Measurements from ENCODE around the gene PHYH. TPM values are rescaled to one million over a fixed set of nuclear protein-coding genes. Genes with fewer than 3 reads are reported as not detected.

PHYH gene
- polyA plus RNA-seq, 3 donors, result 5.5 to 19.6 (median 19.5) TPM

DNA sequence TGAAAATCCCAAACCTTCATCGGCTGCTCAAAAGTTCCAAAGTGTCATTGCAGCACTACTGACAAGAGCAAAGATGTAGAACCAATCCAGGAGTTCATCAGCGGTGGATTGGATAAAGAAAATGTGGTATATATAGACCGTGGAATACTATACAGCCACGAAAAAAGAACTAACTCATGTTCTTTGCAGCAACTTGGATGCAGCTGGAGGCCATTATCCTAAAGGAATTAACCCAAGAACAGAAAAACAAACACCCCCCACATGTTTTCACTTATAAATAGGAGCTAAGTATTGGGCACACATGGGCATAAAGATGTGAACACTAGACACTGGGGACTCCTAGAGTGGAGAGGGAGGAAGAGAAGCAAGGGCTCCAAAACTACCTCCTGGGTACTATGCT, 31.6 kb downstream of the PHYH start:
- no peaks in the 10 kb centered on the region for H3K36me3 ChIP-seq (replicated peaks in 1 of 2; ENCODE audit: control insufficient read depth in 1 of 2, insufficient read depth in 2 of 2, low read length in 2 of 2)
- no peaks in the 10 kb centered on the region for H3K4me1 ChIP-seq (ENCODE audit: control insufficient read depth in 1 of 2, insufficient read depth in 2 of 2, low read length in 2 of 2)
- WGBS (ENCODE audit: insufficient coverage), result no CpG with 5 or more reads among the region's 4 CpGs
- Mint-ChIP-seq H3K27me3 (ENCODE audit: low read depth in 3 of 3) (peaks cover 3 to 7% (median 6%) of the 10 kb centered on the region in 3 donors), H3K9me3 (no peaks in the 10 kb centered on the region), H3K27ac (no peak overlapping the region), H3K4me3 (no peak overlapping the region), H3K36me3 (no peaks in the 10 kb centered on the region), H3K4me1 (no peaks in the 10 kb centered on the region)
- H3K27me3 ChIP-seq (ENCODE audit: control insufficient read depth in 2 of 2, insufficient read depth in 2 of 2, low read length in 2 of 2), result no peaks in the 10 kb centered on the region
- H3K4me2 ChIP-seq (replicated peaks; ENCODE audit: extremely low read depth, low read length, poor library complexity, severe bottlenecking), result no peak overlapping the region
- H2AFZ ChIP-seq (ENCODE audit: insufficient read depth, low read depth, low read length, poor library complexity, severe bottlenecking), result no peak overlapping the region
- H3K4me3 ChIP-seq (replicated peaks in 1 of 3; ENCODE audit: low read depth in 2 of 3, low read length in 3 of 3), result no peak overlapping the region
- intact Hi-C loops (cut with micrococcal nuclease), result no loop called here
- H3K79me2 ChIP-seq (ENCODE audit: insufficient read depth, low read length), result no peaks in the 10 kb centered on the region
- no peak for DNase-seq
- H3K9ac ChIP-seq (ENCODE audit: insufficient read depth, low read length, poor library complexity, severe bottlenecking), result no peak overlapping the region
- no peaks in the 10 kb centered on the region for H3K9me3 ChIP-seq (replicated peaks in 1 of 2; ENCODE audit: control insufficient read depth in 1 of 2, insufficient read depth in 1 of 2, low read length in 2 of 2)
- H4K20me1 ChIP-seq (ENCODE audit: insufficient read depth, low read length), result no peaks in the 10 kb centered on the region
- H3K27ac ChIP-seq (ENCODE audit: low read depth in 1 of 2, low read length in 2 of 2), result no peak overlapping the region
- TF ChIP-seq, protein P1, sequence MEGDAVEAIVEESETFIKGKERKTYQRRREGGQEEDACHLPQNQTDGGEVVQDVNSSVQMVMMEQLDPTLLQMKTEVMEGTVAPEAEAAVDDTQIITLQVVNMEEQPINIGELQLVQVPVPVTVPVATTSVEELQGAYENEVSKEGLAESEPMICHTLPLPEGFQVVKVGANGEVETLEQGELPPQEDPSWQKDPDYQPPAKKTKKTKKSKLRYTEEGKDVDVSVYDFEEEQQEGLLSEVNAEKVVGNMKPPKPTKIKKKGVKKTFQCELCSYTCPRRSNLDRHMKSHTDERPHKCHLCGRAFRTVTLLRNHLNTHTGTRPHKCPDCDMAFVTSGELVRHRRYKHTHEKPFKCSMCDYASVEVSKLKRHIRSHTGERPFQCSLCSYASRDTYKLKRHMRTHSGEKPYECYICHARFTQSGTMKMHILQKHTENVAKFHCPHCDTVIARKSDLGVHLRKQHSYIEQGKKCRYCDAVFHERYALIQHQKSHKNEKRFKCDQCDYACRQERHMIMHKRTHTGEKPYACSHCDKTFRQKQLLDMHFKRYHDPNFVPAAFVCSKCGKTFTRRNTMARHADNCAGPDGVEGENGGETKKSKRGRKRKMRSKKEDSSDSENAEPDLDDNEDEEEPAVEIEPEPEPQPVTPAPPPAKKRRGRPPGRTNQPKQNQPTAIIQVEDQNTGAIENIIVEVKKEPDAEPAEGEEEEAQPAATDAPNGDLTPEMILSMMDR (IDR thresholded peaks at IDR 0.05), result no peak

DNA sequence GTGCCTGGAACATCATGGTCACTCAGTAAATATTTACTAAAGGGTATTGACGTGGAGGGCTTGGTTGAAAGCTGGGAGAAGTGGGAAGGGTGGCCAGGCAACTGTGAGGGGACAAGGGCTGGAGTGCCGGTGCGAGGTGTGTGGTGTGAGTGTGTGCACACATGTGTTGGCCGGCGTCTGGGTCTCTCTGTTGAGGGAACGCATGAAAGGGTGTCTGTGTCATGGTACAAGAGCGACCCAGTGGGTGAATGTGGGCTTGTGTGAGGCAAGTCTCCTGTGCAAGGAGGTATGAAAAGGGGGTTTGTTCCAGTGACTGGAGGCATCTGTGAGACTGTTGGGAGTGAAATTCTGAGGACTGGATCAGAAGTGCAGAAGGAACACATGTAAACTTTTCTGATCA, 36.3 kb downstream of the PHYH start:
- Mint-ChIP-seq H3K4me3 (no peak overlapping the region), H3K27ac (no peak overlapping the region), H3K4me1 (no peaks in the 10 kb centered on the region), H3K36me3 (no peaks in the 10 kb centered on the region), H3K27me3 (ENCODE audit: low read depth in 3 of 3) (peaks cover 1 to 10% (median 7%) of the 10 kb centered on the region in 3 donors), H3K9me3 (peaks cover 0 to 12% (median 7%) of the 10 kb centered on the region in 7 donors)
- Histone ChIP-seq H3K4me3 (replicated peaks in 1 of 3; ENCODE audit: low read depth in 2 of 3, low read length in 3 of 3) (no peak overlapping the region), H2AFZ (ENCODE audit: insufficient read depth, low read depth, low read length, poor library complexity, severe bottlenecking) (no peak overlapping the region), H3K27ac (ENCODE audit: low read depth in 1 of 2, low read length in 2 of 2) (no peak overlapping the region), H3K9me3 (replicated peaks in 1 of 2; ENCODE audit: control insufficient read depth in 1 of 2, insufficient read depth in 1 of 2, low read length in 2 of 2) (peaks cover 0 to 4% of the 10 kb centered on the region in 2 donors), H3K4me2 (replicated peaks; ENCODE audit: extremely low read depth, low read length, poor library complexity, severe bottlenecking) (no peak overlapping the region), H3K4me1 (ENCODE audit: control insufficient read depth in 1 of 2, insufficient read depth in 2 of 2, low read length in 2 of 2) (no peaks in the 10 kb centered on the region), H3K9ac (ENCODE audit: insufficient read depth, low read length, poor library complexity, severe bottlenecking) (no peak overlapping the region), H3K79me2 (ENCODE audit: insufficient read depth, low read length) (no peaks in the 10 kb centered on the region), H3K27me3 (ENCODE audit: control insufficient read depth in 2 of 2, insufficient read depth in 2 of 2, low read length in 2 of 2) (no peaks in the 10 kb centered on the region), H4K20me1 (ENCODE audit: insufficient read depth, low read length) (no peaks in the 10 kb centered on the region), H3K36me3 (replicated peaks in 1 of 2; ENCODE audit: control insufficient read depth in 1 of 2, insufficient read depth in 2 of 2, low read length in 2 of 2) (no peaks in the 10 kb centered on the region)
- 95% methylated on average over 6 of the region's 7 CpGs for WGBS (ENCODE audit: insufficient coverage)
- no peak for DNase-seq
- TF ChIP-seq, protein P1 (IDR thresholded peaks at IDR 0.05), result no peak
- intact Hi-C loops (cut with micrococcal nuclease), result no loop called here

Measured in CD14-positive monocyte (primary cell).